Measurements from ENCODE around the gene C3orf70.

The C3orf70 gene

GRCh38 chr3:185087419-185087818 lies 65.4 kb downstream of the C3orf70 start:
- no peak for DNase-seq (ENCODE audit: low read depth in 2 of 2)

- DNase-seq (ENCODE audit: low read depth in 2 of 2): no peak
Measured at GRCh38 chr3:185084901-185085300, 68.0 kb downstream of the C3orf70 start.

GRCh38 chr3:185084402-185084801 lies 68.5 kb downstream of the C3orf70 start:
- no peak for DNase-seq (ENCODE audit: low read depth in 2 of 2)

GRCh38 chr3:185082829-185083228 lies 70.0 kb downstream of the C3orf70 start:
- no peak for DNase-seq (ENCODE audit: low read depth in 2 of 2)

GRCh38 chr3:185082149-185082548 lies 70.7 kb downstream of the C3orf70 start:
- no peak for DNase-seq (ENCODE audit: low read depth in 2 of 2)

- DNase-seq (ENCODE audit: low read depth in 2 of 2): no peak
Measured at GRCh38 chr3:185081521-185081920, 71.3 kb downstream of the C3orf70 start.

GRCh38 chr3:185079625-185080024 lies 73.2 kb downstream of the C3orf70 start:
- no peak for DNase-seq (ENCODE audit: low read depth in 2 of 2)

GRCh38 chr3:185076219-185076618 lies 76.6 kb downstream of the C3orf70 start:
- DNase-seq (ENCODE audit: low read depth in 2 of 2): no peak

GRCh38 chr3:185075547-185075946 lies 77.3 kb downstream of the C3orf70 start:
- DNase-seq (ENCODE audit: low read depth in 2 of 2): no peak

- DNase-seq (ENCODE audit: low read depth in 2 of 2): no peak
Measured at GRCh38 chr3:185071287-185071800, 81.5 kb downstream of the C3orf70 start.

- DNase-seq (ENCODE audit: low read depth in 2 of 2): no peak
Measured at GRCh38 chr3:185070491-185071286, 82.2 kb downstream of the C3orf70 start.

GRCh38 chr3:185069037-185070030 lies 83.5 kb downstream of the C3orf70 start:
- DNase-seq (ENCODE audit: low read depth in 2 of 2): no peak

GRCh38 chr3:185067173-185067572 lies 85.7 kb downstream of the C3orf70 start:
- no peak for DNase-seq (ENCODE audit: low read depth in 2 of 2)

GRCh38 chr3:185066251-185066650 lies 86.6 kb downstream of the C3orf70 start:
- DNase-seq (ENCODE audit: low read depth in 2 of 2): no peak

- no peak for DNase-seq (ENCODE audit: low read depth in 2 of 2)
Measured at GRCh38 chr3:185065059-185065458, 87.8 kb downstream of the C3orf70 start.

- no peak for DNase-seq (ENCODE audit: low read depth in 2 of 2)
Measured at GRCh38 chr3:185063431-185063830, 89.4 kb downstream of the C3orf70 start.

GRCh38 chr3:185062191-185062590 lies 90.7 kb downstream of the C3orf70 start:
- DNase-seq (ENCODE audit: low read depth in 2 of 2): no peak

- no peak for DNase-seq (ENCODE audit: low read depth in 2 of 2)
Measured at GRCh38 chr3:185060655-185061054, 92.2 kb downstream of the C3orf70 start.

- DNase-seq (ENCODE audit: low read depth in 2 of 2): no peak
Measured at GRCh38 chr3:185059766-185060165, 93.1 kb downstream of the C3orf70 start.

GRCh38 chr3:185058796-185059195 lies 94.1 kb downstream of the C3orf70 start:
- DNase-seq (ENCODE audit: low read depth in 2 of 2): no peak

GRCh38 chr3:185057829-185058228 lies 95.0 kb downstream of the C3orf70 start:
- no peak for DNase-seq (ENCODE audit: low read depth in 2 of 2)

GRCh38 chr3:185056908-185057307 lies 96.0 kb downstream of the C3orf70 start:
- no peak for DNase-seq (ENCODE audit: low read depth in 2 of 2)
